ENCODE data around the gene ATP2B3. TPM values are rescaled to one million over a fixed set of nuclear protein-coding genes. Genes with fewer than 3 reads are reported as not detected.

ATP2B3 gene
- total RNA-seq, 1 experiment from 2014 or later = not detected

GRCh38 chrX:153507484-153508178 lies 9.8 kb upstream of the ATP2B3 start:
- DNase-seq (ENCODE audit: low read depth) = peak; percentile 64

GRCh38 chrX:153509592-153509991 lies 7.8 kb upstream of the ATP2B3 start:
- no peak for DNase-seq (ENCODE audit: low read depth)

- DNase-seq (ENCODE audit: low read depth) = no peak
These were observed 7.1 kb upstream of the ATP2B3 start for GRCh38 chrX:153510383-153510782.

GRCh38 chrX:153511784-153512500 lies 5.5 kb upstream of the ATP2B3 start:
- DNase-seq (ENCODE audit: low read depth) = no peak

GRCh38 chrX:153512501-153512893 lies 4.9 kb upstream of the ATP2B3 start:
- no peak for DNase-seq (ENCODE audit: low read depth)

- no peak for DNase-seq (ENCODE audit: low read depth)
These were observed 4.2 kb upstream of the ATP2B3 start for GRCh38 chrX:153513265-153513664.

- DNase-seq (ENCODE audit: low read depth) = no peak
These were observed 3.2 kb upstream of the ATP2B3 start for GRCh38 chrX:153514259-153514658.

- DNase-seq (ENCODE audit: low read depth) = no peak
These were observed 2.0 kb upstream of the ATP2B3 start for GRCh38 chrX:153515435-153515834.

- no peak for DNase-seq (ENCODE audit: low read depth)
These were observed 1.4 kb upstream of the ATP2B3 start for GRCh38 chrX:153516073-153516472.

- DNase-seq (ENCODE audit: low read depth) = no peak
These were observed 748 bp downstream of the ATP2B3 start for GRCh38 chrX:153517946-153518834.

- DNase-seq (ENCODE audit: low read depth) = peak; percentile 27
These were observed 2.3 kb downstream of the ATP2B3 start for GRCh38 chrX:153519569-153520286.

- no peak for DNase-seq (ENCODE audit: low read depth)
These were observed 3.0 kb downstream of the ATP2B3 start for GRCh38 chrX:153520287-153520917.

GRCh38 chrX:153521034-153521433 lies 3.6 kb downstream of the ATP2B3 start:
- DNase-seq (ENCODE audit: low read depth) = no peak

- DNase-seq (ENCODE audit: low read depth) = no peak
These were observed 4.8 kb downstream of the ATP2B3 start for GRCh38 chrX:153522259-153522658.

- DNase-seq (ENCODE audit: low read depth) = no peak
These were observed 5.8 kb downstream of the ATP2B3 start for GRCh38 chrX:153523269-153523668.

GRCh38 chrX:153524234-153524633 lies 6.8 kb downstream of the ATP2B3 start:
- no peak for DNase-seq (ENCODE audit: low read depth)

GRCh38 chrX:153525451-153525850 lies 8.0 kb downstream of the ATP2B3 start:
- no peak for DNase-seq (ENCODE audit: low read depth)

GRCh38 chrX:153526042-153526441 lies 8.6 kb downstream of the ATP2B3 start:
- no peak for DNase-seq (ENCODE audit: low read depth)

- DNase-seq (ENCODE audit: low read depth) = no peak
These were observed 9.4 kb downstream of the ATP2B3 start for GRCh38 chrX:153526801-153527200.

GRCh38 chrX:153527208-153527607 lies 9.8 kb downstream of the ATP2B3 start:
- no peak for DNase-seq (ENCODE audit: low read depth)

Data from HT1080 (cell line).